ENCODE measurements around the gene CEP76.

CEP76 gene

GRCh38 chr18:12668041-12668440 is 34.5 kb downstream of the CEP76 start:
- TF ChIP-seq, protein P1, sequence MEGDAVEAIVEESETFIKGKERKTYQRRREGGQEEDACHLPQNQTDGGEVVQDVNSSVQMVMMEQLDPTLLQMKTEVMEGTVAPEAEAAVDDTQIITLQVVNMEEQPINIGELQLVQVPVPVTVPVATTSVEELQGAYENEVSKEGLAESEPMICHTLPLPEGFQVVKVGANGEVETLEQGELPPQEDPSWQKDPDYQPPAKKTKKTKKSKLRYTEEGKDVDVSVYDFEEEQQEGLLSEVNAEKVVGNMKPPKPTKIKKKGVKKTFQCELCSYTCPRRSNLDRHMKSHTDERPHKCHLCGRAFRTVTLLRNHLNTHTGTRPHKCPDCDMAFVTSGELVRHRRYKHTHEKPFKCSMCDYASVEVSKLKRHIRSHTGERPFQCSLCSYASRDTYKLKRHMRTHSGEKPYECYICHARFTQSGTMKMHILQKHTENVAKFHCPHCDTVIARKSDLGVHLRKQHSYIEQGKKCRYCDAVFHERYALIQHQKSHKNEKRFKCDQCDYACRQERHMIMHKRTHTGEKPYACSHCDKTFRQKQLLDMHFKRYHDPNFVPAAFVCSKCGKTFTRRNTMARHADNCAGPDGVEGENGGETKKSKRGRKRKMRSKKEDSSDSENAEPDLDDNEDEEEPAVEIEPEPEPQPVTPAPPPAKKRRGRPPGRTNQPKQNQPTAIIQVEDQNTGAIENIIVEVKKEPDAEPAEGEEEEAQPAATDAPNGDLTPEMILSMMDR (IDR thresholded peaks at IDR 0.05; ENCODE audit: low read depth, low read length), result no peak
- DNase-seq (ENCODE audit: extremely low read depth, low read depth), result no peak

DNA sequence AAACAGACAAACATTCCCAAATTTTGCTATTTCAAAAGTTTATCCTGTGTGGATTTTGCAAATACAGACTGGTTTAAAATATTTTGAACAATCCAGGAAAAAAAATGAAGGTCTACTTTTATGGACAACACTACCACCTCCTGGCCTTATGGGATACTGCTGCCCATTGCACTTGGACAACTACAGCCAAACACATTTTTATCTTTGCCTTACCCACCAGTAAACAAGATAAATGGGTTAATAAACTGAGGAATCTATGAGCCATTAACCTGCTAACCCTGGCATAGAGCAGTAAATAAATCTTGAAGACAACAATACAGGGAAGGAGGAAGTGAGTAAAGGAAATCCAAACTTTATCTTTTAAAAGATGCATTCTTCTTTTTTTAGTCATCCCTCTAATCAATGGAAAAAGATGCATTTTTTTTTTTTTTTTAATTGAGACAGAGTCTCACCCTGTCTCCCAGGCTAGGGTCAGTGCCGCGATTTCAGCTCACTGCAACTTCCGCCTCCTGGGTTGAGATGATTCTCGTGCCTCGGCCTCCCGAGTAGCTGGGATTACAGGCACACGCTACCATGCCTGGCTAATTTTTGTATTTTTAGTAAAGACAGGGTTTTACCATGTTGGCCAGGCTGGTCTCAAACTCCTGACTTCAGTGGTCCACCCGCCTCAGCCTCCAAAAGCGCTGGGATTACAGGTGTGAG is 42.5 kb downstream of the CEP76 start:
- TF ChIP-seq, protein P1 (IDR thresholded peaks at IDR 0.05; ENCODE audit: low read depth, low read length), result peak; percentile 94
- peak; percentile 31 for DNase-seq (ENCODE audit: extremely low read depth, low read depth)

- no peak for DNase-seq (ENCODE audit: extremely low read depth, low read depth)
- TF ChIP-seq, protein P1 (IDR thresholded peaks at IDR 0.05; ENCODE audit: low read depth, low read length), result no peak
Measured at GRCh38 chr18:12658426-12659138, 43.9 kb downstream of the CEP76 start.

DNA sequence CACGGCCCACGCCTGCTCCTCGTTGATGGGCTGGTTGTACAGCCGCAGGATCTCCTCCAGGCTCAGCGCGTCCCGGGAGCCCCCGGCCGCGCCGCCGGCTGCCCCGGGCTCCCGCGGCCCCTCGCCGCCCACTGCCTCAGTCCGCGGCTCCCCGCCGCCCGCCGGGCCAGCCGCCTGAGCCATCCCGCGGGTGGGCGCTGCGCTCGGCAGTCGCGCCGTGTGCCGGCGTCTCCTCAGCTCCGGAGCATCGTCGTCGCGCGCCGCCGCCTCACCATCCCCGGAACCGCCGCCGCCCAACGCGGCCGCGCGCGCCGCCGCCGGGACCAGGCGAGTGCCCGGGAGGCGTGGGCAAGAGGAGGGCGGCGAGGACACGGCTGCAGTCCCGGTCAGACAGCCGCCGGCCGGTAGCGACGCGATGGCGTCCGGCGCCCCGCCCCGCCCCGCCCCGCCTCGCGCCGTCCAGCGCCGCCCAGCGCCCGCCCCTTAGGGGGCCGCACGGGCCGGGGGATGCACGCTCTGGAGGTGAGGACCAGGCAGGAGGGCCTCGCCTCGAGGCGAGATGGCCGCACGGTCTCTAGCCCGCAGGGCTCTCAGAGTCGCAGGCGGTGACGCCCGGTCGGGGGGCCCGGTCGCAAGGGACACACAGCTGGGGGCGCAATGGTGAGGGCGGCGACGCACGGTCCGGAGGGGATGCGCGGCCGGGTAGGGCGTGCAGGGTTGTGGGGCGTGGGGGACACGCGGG is 44.7 kb downstream of the CEP76 start, which contains the start of gene SPIRE1:
Gene SPIRE1, minus strand, starts transcription at position 424 of the 742 bp plus-strand sequence. Its CDS starts 241 bp downstream, at position 183.
- TF ChIP-seq, protein P1 (IDR thresholded peaks at IDR 0.05; ENCODE audit: low read depth, low read length), result no peak
- no peak for DNase-seq (ENCODE audit: extremely low read depth, low read depth)

DNA sequence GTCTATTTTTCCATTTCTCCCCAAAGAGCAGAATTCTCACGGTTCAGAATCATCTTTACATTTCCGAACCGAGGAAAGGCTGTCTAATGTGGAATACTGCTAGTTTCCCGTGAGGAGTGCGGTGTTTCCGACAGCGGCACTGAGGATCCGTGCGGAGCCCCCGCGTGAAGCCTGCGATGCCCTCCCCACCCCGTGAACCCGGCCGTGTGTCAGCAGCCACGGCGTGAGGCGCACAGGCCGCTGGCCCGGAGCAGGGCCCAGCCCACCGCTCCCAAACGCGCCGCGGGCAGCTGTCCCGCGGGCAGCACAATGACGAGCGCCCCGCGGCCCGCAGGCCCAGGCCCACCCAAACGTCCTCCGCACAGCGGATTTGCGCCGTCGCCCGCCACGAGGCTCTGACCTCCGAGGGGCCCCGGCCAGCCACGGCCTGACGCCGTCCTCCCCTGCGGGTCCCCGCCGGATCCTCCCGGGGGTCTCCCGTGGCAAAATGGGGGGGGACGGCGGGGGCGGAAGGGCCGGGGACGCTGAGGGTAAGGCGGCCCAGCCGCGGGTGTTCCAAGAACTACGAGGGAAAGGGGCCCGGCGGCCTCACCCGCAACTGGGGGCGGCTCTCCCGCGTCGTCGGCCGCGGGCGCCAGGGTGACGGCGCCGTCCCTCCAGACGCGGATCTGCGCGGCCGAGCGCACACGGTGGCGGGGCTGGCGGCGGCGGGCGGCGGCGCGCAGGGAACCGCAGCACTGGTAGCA is 45.4 kb downstream of the CEP76 start:
- TF ChIP-seq, protein P1 (IDR thresholded peaks at IDR 0.05; ENCODE audit: low read depth, low read length), result no peak
- no peak for DNase-seq (ENCODE audit: extremely low read depth, low read depth)

- TF ChIP-seq, protein P1 (IDR thresholded peaks at IDR 0.05; ENCODE audit: low read depth, low read length), result no peak
- DNase-seq (ENCODE audit: extremely low read depth, low read depth), result no peak
Measured at GRCh38 chr18:12656605-12656937, 46.0 kb downstream of the CEP76 start.
